Activated CD4-positive, alpha-beta T cell treated with anti-CD3 and anti-CD28 coated beads, Interleukin-2, amount 10 ng/mL, durations not matched to agents 24 days and 14 days (primary cell): ENCODE results near the gene PTPRD. TPM values are rescaled to one million over a fixed set of nuclear protein-coding genes. Genes with fewer than 3 reads are reported as not detected.

Source experiments
- DNase-seq: peaks from one replicate; pipeline ENCODE4 v3.0.0; 2022
- H3K27ac Mint-ChIP-seq: one replicate; pipeline ENCODE4 v1.8.0; 2022; ENCODE audit warnings: mild to moderate bottlenecking, mixed read lengths
- H3K27me3 Mint-ChIP-seq: one replicate; pipeline ENCODE4 v1.8.0; 2022; ENCODE audit warnings: mixed read lengths
- H3K36me3 Mint-ChIP-seq: one replicate; pipeline ENCODE4 v1.8.0; 2022; ENCODE audit warnings: low read depth, mild to moderate bottlenecking, mixed read lengths
- H3K4me1 Mint-ChIP-seq: one replicate; pipeline ENCODE4 v1.8.0; 2021; ENCODE audit warnings: mixed read lengths
- H3K4me3 Mint-ChIP-seq: one replicate; pipeline ENCODE4 v1.8.0; 2022; ENCODE audit warnings: mild to moderate bottlenecking, moderate library complexity, mixed read lengths
- H3K9me3 Mint-ChIP-seq: one replicate; pipeline ENCODE4 v1.8.0; 2021; ENCODE audit warnings: mixed read lengths
- intact Hi-C: fragments of 100-400 bp; cut with micrococcal nuclease; formaldehyde crosslinking; loops from one replicate; pipeline ENCODE4 v1.15.1; 2023
- total RNA-seq: library from RNA; stranded (reverse); gene quantifications from 2 replicates; pipeline ENCODE4 v1.2.3, GENCODE V29; 2022

PTPRD gene
- total RNA-seq, 1 donor from 2014 or later = not detected

DNA sequence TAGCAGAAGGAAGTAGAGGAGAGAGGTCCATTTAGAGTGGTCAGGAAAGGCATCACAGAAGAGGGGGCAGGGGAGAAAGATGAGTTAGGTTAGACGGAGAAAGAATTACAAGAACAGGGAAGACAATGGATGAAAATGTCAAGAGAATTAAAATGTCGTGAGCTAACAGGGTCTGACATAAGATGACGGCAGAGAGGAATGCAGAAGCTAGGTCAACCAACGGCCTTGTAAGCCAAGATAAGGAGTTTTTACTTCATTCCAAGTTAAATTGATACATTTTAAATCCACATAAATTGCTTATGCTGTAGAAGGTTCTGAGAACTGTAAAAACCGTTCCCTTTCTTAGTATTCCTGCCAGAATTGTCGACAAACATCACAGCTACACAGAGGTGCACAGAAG, 1916.3 kb downstream of the PTPRD start:
- DNase-seq = no peak
- H3K27me3 Mint-ChIP-seq = no peaks in the 10 kb centered on the region
- H3K4me1 Mint-ChIP-seq = no peaks in the 10 kb centered on the region
- no peak overlapping the region for H3K27ac Mint-ChIP-seq
- no peaks in the 10 kb centered on the region for H3K36me3 Mint-ChIP-seq
- no peak overlapping the region for H3K4me3 Mint-ChIP-seq
- intact Hi-C loops = no loop called here
- no peaks in the 10 kb centered on the region for H3K9me3 Mint-ChIP-seq

DNA sequence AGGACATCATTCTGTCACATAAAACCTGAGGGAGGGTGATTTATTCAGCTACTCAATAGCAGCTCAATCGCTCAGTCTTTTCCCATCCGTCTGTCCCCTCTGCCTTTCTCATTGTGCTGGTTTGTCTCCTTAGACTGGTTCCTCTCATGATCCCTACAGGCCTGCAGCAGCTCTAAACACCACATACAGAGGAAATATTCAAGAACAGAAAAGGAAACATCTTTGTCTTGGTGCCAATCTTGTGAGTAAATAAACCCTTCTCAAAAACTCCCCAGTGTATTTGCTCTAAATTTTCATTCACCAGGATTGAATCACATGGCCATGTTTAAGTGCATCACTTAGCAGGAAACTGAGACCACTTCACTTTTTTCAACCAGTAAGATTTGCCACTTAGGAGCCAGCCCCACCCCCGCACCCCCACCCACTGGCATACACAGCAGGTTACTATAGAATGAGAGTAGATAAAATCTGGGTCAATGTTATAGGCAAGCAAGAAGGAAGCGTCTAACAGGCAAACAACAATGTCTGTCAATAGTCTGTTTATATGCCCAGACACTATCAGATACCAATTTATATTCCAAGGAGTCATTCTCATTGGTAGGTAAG, 1917.7 kb downstream of the PTPRD start:
- H3K36me3 Mint-ChIP-seq = no peaks in the 10 kb centered on the region
- DNase-seq = no peak
- H3K27ac Mint-ChIP-seq = no peak overlapping the region
- H3K27me3 Mint-ChIP-seq = no peaks in the 10 kb centered on the region
- H3K9me3 Mint-ChIP-seq = no peaks in the 10 kb centered on the region
- no peak overlapping the region for H3K4me3 Mint-ChIP-seq
- no peaks in the 10 kb centered on the region for H3K4me1 Mint-ChIP-seq
- intact Hi-C loops = no loop called here

DNA sequence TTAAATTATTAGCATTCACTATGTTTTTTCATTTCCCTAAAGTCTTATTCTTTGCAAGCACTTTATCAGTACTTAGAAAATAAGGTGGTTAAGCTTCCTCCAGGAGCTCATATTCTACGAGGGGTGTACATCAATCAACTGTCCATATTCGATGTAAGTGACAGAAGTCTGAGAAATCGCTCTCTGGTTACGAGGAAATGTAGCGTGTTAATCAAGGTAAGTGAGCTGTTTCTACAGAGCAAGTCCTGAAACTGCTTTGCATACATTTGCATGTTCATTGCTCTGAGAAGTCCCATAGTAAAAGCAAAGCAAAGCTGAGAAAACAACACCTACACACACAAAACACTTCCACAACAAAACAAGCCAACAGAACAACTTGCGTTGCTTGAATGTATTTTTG, 1919.3 kb downstream of the PTPRD start:
- no peak overlapping the region for H3K4me3 Mint-ChIP-seq
- H3K27ac Mint-ChIP-seq = no peak overlapping the region
- no peaks in the 10 kb centered on the region for H3K27me3 Mint-ChIP-seq
- no peaks in the 10 kb centered on the region for H3K9me3 Mint-ChIP-seq
- H3K36me3 Mint-ChIP-seq = no peaks in the 10 kb centered on the region
- intact Hi-C loops = no loop called here
- H3K4me1 Mint-ChIP-seq = no peaks in the 10 kb centered on the region
- no peak for DNase-seq

DNA sequence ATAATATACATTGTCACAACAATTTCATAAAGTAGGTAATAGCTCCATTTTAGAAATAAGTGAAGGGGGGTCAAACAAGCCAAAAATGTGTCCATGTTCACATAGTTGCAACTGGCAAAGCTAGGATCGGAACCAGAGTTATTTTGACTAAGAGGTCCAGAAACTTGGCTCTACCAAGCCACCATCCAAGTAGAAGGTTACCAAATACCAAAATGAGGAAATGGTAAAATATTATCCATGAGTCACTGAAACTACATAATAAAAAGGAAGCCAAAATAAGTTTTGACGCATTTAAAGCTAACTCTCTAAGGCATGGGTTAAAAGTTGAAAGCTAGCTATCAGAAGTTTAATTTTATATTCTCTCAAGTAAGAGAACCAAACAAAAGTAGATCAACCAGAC, 1926.3 kb downstream of the PTPRD start:
- Mint-ChIP-seq H3K36me3 (no peaks in the 10 kb centered on the region), H3K27me3 (no peaks in the 10 kb centered on the region), H3K27ac (no peak overlapping the region), H3K4me1 (no peaks in the 10 kb centered on the region), H3K4me3 (no peak overlapping the region), H3K9me3 (no peaks in the 10 kb centered on the region)
- intact Hi-C loops = no loop called here
- DNase-seq = no peak

DNA sequence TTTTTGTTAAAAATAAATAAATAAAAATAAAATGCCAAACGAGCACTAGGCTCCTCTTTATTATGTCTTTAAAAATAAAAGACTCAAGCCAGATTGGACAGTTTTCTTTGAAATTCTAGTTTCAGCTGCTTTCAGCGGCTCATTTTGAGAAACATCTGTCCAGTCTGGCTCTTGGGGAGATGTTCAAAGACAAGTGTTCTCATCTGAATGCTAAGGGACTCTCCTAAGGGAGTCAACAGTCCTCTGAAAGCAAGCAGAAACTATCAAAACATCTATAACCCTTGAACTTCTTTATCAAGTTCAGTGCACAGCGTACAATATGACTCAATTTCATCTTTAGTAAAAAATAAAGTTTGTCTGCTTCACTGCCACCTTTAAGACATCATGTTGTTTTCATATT, 1927.0 kb downstream of the PTPRD start:
- no peak for DNase-seq
- intact Hi-C loops = no loop called here
- Mint-ChIP-seq H3K27ac (no peak overlapping the region), H3K9me3 (no peaks in the 10 kb centered on the region), H3K4me3 (no peak overlapping the region), H3K4me1 (no peaks in the 10 kb centered on the region), H3K27me3 (no peaks in the 10 kb centered on the region), H3K36me3 (no peaks in the 10 kb centered on the region)

DNA sequence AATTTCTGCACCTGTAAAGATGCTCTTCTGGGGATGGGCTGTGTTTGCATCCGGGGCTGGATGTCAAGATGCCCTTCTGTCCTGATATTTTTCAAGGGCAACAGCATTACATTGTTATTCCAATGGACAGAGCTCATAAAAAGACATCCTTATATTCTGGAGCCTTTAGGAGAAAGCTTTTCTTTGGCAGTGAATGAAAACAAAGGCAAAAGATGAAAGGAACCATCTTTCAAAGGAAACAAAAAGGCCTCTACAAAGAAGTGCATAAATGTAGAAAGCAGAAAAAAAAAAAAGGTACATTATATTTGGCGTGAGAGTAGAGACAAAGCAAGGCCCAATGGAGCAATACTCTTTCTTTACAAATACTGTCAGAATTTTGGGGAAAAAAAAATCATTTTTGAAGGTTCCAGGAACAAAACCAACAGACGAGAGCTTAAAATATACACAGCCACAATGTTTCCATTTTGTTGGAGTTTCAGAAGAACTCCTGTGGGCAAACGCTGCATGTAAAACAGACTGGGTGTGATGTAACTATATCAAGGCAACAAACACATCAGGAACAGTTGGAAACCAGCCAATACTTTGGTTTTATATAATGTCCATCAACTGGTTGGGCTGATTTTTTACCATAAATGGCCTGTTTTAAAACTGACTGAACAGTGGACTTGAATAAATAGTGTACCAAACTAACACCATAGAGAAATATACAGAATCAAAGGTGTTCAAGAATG, 1927.7 kb downstream of the PTPRD start:
- H3K9me3 Mint-ChIP-seq = no peaks in the 10 kb centered on the region
- H3K4me1 Mint-ChIP-seq = no peaks in the 10 kb centered on the region
- no peak overlapping the region for H3K27ac Mint-ChIP-seq
- H3K36me3 Mint-ChIP-seq = no peaks in the 10 kb centered on the region
- no peak for DNase-seq
- no peaks in the 10 kb centered on the region for H3K27me3 Mint-ChIP-seq
- no peak overlapping the region for H3K4me3 Mint-ChIP-seq
- intact Hi-C loops = no loop called here

DNA sequence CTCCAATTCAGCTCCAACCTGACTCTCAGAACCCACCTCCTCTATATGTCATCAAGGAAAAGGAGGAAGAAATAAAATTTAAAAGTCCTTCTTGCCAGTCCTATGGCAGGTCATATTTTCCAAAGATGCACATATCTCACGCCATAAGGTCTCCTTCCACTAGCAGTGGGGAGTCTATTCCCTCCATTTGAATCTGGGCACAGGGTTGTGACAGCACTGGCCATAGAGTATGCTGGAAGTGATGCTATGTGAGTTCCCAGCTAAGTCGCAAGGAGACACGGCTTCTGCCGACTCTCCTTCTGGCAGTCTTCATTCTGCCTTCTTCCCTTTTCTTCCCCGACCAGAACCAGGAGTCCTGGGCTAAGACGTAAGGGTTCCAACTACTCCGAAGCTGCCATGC, 1929.3 kb downstream of the PTPRD start:
- Mint-ChIP-seq H3K36me3 (no peaks in the 10 kb centered on the region), H3K4me1 (no peaks in the 10 kb centered on the region), H3K9me3 (no peaks in the 10 kb centered on the region), H3K27me3 (no peaks in the 10 kb centered on the region), H3K4me3 (no peak overlapping the region), H3K27ac (no peak overlapping the region)
- intact Hi-C loops = no loop called here
- no peak for DNase-seq

DNA sequence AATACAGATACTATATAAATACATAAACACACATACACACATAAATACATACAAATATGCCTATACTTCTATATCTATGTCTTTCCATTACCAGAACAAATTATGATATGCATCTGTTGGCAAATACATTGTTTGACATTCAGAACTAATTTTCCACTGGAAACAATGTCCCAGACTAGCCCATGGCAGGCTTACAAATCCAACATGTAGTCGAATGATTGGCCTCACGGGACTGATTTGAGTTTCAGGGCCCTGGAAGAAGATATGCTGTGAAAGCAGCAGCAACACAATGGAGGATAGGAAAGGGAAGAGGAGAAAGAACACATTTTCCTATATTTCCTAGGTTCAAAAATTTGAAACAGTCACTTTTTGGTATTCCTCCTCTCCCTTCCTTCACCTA, 1932.1 kb downstream of the PTPRD start:
- H3K36me3 Mint-ChIP-seq = no peaks in the 10 kb centered on the region
- H3K4me1 Mint-ChIP-seq = no peaks in the 10 kb centered on the region
- no peak for DNase-seq
- intact Hi-C loops = no loop called here
- H3K4me3 Mint-ChIP-seq = no peak overlapping the region
- H3K27ac Mint-ChIP-seq = no peak overlapping the region
- H3K9me3 Mint-ChIP-seq = no peaks in the 10 kb centered on the region
- no peaks in the 10 kb centered on the region for H3K27me3 Mint-ChIP-seq

DNA sequence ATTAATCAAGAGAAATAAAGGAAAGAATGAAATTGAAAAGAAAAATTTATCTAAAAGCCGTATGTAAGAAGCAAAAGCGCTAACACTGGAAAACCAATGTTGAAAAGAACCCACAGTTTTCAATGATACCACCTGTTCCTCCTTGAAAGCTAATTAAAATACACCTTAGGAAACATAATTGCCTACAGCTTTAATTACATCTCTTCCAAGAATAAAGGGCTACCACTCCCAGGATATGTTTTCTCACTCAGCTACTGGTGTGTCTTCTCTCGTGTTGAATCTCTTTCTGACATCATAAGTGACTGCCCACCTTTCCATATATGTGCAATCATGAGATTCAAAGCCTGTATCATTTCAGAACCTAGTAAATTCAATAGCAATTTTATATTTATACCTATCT, 1932.6 kb downstream of the PTPRD start:
- intact Hi-C loops = no loop called here
- Mint-ChIP-seq H3K27me3 (no peaks in the 10 kb centered on the region), H3K4me1 (no peaks in the 10 kb centered on the region), H3K27ac (no peak overlapping the region), H3K9me3 (no peaks in the 10 kb centered on the region), H3K36me3 (no peaks in the 10 kb centered on the region), H3K4me3 (no peak overlapping the region)
- no peak for DNase-seq

DNA sequence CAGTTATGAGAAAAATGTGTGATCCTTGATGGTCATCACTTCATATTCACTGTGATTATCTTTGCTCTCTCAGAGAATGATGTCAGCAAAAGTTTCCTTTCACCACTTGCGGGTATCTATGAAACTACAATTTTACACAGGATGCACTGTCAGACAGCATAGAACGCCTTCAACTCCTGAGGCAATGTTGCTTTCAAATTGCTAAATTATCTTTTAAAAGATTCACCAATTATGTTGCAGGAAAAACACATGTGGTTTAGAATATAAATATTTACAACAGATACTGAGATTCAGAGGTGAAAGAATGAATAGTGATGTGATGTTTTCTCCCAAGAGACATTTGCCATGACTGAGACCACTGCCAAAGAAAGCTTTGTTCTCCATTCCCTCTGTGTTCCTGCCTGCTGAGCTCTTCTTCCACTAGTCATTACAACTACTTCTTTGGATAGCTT, 1933.4 kb downstream of the PTPRD start:
- H3K4me1 Mint-ChIP-seq = no peaks in the 10 kb centered on the region
- H3K27me3 Mint-ChIP-seq = no peaks in the 10 kb centered on the region
- DNase-seq = no peak
- H3K27ac Mint-ChIP-seq = no peak overlapping the region
- H3K9me3 Mint-ChIP-seq = no peaks in the 10 kb centered on the region
- no peaks in the 10 kb centered on the region for H3K36me3 Mint-ChIP-seq
- H3K4me3 Mint-ChIP-seq = no peak overlapping the region
- intact Hi-C loops = no loop called here

DNA sequence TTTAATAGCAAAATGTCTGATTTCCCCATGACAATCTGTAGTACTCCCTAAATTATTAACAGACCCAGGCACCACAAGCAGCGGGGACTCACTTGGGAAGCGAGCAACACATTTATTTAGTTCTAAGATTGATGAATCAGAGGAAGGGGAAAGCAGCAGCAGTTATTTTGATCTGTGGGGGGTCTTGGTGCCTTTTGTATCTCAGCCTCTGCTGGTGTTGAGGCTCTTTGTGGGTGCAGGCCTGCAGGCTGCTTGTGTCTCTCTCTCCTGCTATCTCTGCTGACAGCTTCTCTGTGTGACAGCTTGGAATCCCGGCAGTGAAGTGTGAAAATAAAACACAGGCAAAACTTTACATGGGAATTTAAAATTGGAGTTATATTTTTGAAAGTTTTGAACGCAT, 1935.1 kb downstream of the PTPRD start:
- no peaks in the 10 kb centered on the region for H3K9me3 Mint-ChIP-seq
- H3K36me3 Mint-ChIP-seq = no peaks in the 10 kb centered on the region
- H3K4me1 Mint-ChIP-seq = no peaks in the 10 kb centered on the region
- H3K4me3 Mint-ChIP-seq = no peak overlapping the region
- DNase-seq = no peak
- no peaks in the 10 kb centered on the region for H3K27me3 Mint-ChIP-seq
- intact Hi-C loops = no loop called here
- H3K27ac Mint-ChIP-seq = no peak overlapping the region

DNA sequence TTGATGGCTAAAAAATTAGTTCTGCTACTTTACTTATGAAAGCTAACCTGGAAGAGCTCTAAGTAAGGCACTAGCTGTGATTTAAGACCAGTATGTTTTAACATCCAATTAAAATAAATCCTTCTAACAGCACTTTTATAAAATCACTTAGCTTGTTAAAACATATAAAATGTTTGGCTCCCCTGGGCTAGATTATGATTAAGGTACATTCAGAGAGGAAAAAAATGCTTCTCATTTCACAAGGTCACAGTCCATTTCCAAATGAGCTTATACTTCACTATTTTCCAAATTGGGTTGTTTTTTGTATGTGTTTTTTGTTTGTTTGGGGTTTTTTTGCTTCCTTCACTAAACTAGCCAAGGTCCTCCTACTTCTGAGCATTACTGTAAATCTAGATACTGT, 1938.3 kb downstream of the PTPRD start:
- Mint-ChIP-seq H3K4me3 (no peak overlapping the region), H3K4me1 (no peaks in the 10 kb centered on the region), H3K27ac (no peak overlapping the region), H3K9me3 (no peaks in the 10 kb centered on the region), H3K27me3 (no peaks in the 10 kb centered on the region), H3K36me3 (no peaks in the 10 kb centered on the region)
- no peak for DNase-seq
- intact Hi-C loops = no loop called here

DNA sequence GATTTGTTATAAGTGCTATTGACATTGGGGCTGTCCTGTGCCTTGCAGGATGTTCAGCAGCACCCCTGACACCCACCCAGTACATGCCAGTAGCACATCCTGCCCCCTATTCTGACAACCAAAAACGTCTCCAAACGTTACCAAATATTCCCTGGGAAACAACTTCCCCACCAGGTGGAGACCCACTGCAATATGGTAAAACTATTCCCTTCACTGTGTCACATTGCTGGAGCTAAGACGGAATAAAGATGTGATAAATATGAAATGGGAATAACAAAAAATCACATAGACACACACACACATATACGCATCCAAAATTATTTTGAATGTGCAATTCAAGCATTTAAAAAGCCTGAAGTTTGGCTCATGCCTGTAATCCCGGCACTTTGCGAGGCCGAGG, 1939.0 kb downstream of the PTPRD start:
- Mint-ChIP-seq H3K4me3 (no peak overlapping the region), H3K27ac (no peak overlapping the region), H3K27me3 (no peaks in the 10 kb centered on the region), H3K36me3 (no peaks in the 10 kb centered on the region), H3K9me3 (no peaks in the 10 kb centered on the region), H3K4me1 (no peaks in the 10 kb centered on the region)
- no peak for DNase-seq
- intact Hi-C loops = no loop called here

DNA sequence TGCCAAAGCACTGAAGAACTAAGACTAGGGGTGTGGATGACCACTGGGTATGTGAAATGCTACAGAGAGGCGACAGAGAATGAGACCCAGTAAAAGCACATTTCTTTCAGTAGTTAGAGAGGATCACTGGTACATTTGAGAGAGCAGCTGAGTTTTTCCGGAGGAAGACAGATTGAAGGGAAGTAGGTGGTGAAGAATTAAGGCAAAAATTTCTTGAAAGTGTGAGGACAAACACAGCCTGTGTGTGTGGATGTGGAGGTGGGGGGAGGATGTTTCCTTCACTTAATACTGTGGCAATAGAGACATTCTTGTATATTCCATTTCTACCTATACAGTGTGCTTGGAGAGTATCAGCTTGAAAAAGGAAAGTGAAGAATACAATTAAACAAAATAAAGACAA, 1942.1 kb downstream of the PTPRD start:
- H3K4me1 Mint-ChIP-seq = no peaks in the 10 kb centered on the region
- no peaks in the 10 kb centered on the region for H3K27me3 Mint-ChIP-seq

DNA sequence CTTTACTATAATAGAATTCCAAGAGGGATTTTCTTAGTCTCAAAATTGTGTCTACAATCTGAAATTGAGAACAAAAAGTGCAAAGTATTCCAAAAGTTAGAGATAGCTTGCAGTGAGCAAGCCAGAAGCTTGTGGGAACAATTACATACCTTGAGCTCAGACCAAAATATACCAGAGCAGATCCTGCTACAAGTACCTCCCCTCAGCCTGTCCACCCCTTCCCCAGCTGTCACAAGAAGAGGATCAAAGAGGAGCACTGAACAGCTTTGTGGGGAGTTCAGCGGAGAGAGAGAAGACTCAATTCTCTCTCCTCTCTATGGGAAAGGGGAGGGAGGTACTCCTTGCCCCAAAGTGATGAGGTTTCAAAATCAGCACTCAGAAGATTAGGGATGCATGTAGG, 1944.1 kb downstream of the PTPRD start:
- H3K4me1 Mint-ChIP-seq = no peaks in the 10 kb centered on the region
- intact Hi-C loops = no loop called here
- no peak for DNase-seq
- no peaks in the 10 kb centered on the region for H3K9me3 Mint-ChIP-seq
- H3K27me3 Mint-ChIP-seq = no peaks in the 10 kb centered on the region
- no peak overlapping the region for H3K27ac Mint-ChIP-seq
- H3K36me3 Mint-ChIP-seq = no peaks in the 10 kb centered on the region
- H3K4me3 Mint-ChIP-seq = no peak overlapping the region

More for the DNA sequence above, 1942.1 kb downstream of the PTPRD start:
- H3K36me3 Mint-ChIP-seq = no peaks in the 10 kb centered on the region
- H3K27ac Mint-ChIP-seq = no peak overlapping the region
- no peaks in the 10 kb centered on the region for H3K9me3 Mint-ChIP-seq
- intact Hi-C loops = no loop called here
- no peak overlapping the region for H3K4me3 Mint-ChIP-seq
- DNase-seq = no peak
